ENCODE results near the gene INSRR.

The INSRR gene

GRCh38 chr1:156885880-156886355, 27.0 kb upstream of the INSRR start:
- no peak for TF ChIP-seq CTCF (IDR thresholded peaks at IDR 0.05; ENCODE audit: low read depth, low read length)
- Histone ChIP-seq H3K4me3 (ENCODE audit: low read depth, low read length) (no peak overlapping the region), H3K27me3 (ENCODE audit: insufficient read depth, low read depth, severe bottlenecking) (no peaks in the 10 kb centered on the region), H3K9me3 (ENCODE audit: severe bottlenecking) (no peaks in the 10 kb centered on the region), H3K27ac (peak overlapping the region; percentile 58), H3K36me3 (no peaks in the 10 kb centered on the region)
- DNase-seq: peak; percentile 93

- DNase-seq: no peak
- Histone ChIP-seq H3K27me3 (ENCODE audit: insufficient read depth, low read depth, severe bottlenecking) (no peaks in the 10 kb centered on the region), H3K4me3 (ENCODE audit: low read depth, low read length) (no peak overlapping the region), H3K27ac (peak overlapping the region; percentile 3), H3K36me3 (no peaks in the 10 kb centered on the region), H3K9me3 (ENCODE audit: severe bottlenecking) (no peaks in the 10 kb centered on the region)
- no peak for TF ChIP-seq CTCF (IDR thresholded peaks at IDR 0.05; ENCODE audit: low read depth, low read length)
These were observed 26.4 kb upstream of the INSRR start for GRCh38 chr1:156885314-156885713.

GRCh38 chr1:156884560-156885184, 25.8 kb upstream of the INSRR start:
- Histone ChIP-seq H3K9me3 (ENCODE audit: severe bottlenecking) (no peaks in the 10 kb centered on the region), H3K27me3 (ENCODE audit: insufficient read depth, low read depth, severe bottlenecking) (no peaks in the 10 kb centered on the region), H3K36me3 (no peaks in the 10 kb centered on the region), H3K27ac (peak overlapping the region; percentile 8), H3K4me3 (ENCODE audit: low read depth, low read length) (no peak overlapping the region)
- TF ChIP-seq CTCF (IDR thresholded peaks at IDR 0.05; ENCODE audit: low read depth, low read length): no peak
- DNase-seq: no peak

GRCh38 chr1:156883919-156884318, 25.0 kb upstream of the INSRR start:
- DNase-seq: no peak
- Histone ChIP-seq H3K27me3 (ENCODE audit: insufficient read depth, low read depth, severe bottlenecking) (no peaks in the 10 kb centered on the region), H3K4me3 (ENCODE audit: low read depth, low read length) (no peak overlapping the region), H3K27ac (no peak overlapping the region), H3K9me3 (ENCODE audit: severe bottlenecking) (no peaks in the 10 kb centered on the region), H3K36me3 (no peaks in the 10 kb centered on the region)
- TF ChIP-seq CTCF (IDR thresholded peaks at IDR 0.05; ENCODE audit: low read depth, low read length): no peak

GRCh38 chr1:156882543-156882942, 23.6 kb upstream of the INSRR start:
- Histone ChIP-seq H3K9me3 (ENCODE audit: severe bottlenecking) (no peaks in the 10 kb centered on the region), H3K36me3 (no peaks in the 10 kb centered on the region), H3K27me3 (ENCODE audit: insufficient read depth, low read depth, severe bottlenecking) (no peaks in the 10 kb centered on the region), H3K4me3 (ENCODE audit: low read depth, low read length) (no peak overlapping the region), H3K27ac (no peak overlapping the region)
- DNase-seq: peak; percentile 72
- TF ChIP-seq CTCF (IDR thresholded peaks at IDR 0.05; ENCODE audit: low read depth, low read length): no peak

- H3K27me3 ChIP-seq (ENCODE audit: insufficient read depth, low read depth, severe bottlenecking): no peaks in the 10 kb centered on the region
- DNase-seq: no peak
These were observed 22.7 kb upstream of the INSRR start for GRCh38 chr1:156881663-156882062.

More at GRCh38 chr1:156881663-156882062, 22.7 kb upstream of the INSRR start:
- Histone ChIP-seq H3K9me3 (ENCODE audit: severe bottlenecking) (no peaks in the 10 kb centered on the region), H3K27ac (peak overlapping the region; percentile 46), H3K4me3 (ENCODE audit: low read depth, low read length) (no peak overlapping the region), H3K36me3 (no peaks in the 10 kb centered on the region)
- TF ChIP-seq CTCF (IDR thresholded peaks at IDR 0.05; ENCODE audit: low read depth, low read length): no peak
